Tibial artery (tissue), 4 donors: ENCODE data around the gene GALNS.

Experiments
- DNase-seq, 2 donors: peaks; one replicate each; pipeline ENCODE4 v3.0.0-alpha.2; 2019
- H3K27ac ChIP-seq, 2 donors: fragments of 200-600 bp; sonication (generic) in 1 of 2; 1 replicate in 1 of 2; 2 replicates in 1 of 2; pipeline ENCODE4 v1.5.1; 2018 to 2019; ENCODE audit warnings: mild to moderate bottlenecking in 1 of 2
- H3K27me3 ChIP-seq, 2 donors: fragments of 200-600 bp; sonication (generic) in 1 of 2; one replicate each; pipeline versions ENCODE4 v1.5.1 to v1.6.0; 2016 to 2019
- H3K36me3 ChIP-seq, 3 donors: fragments of 200-600 bp; sonication (generic) in 2 of 3; one replicate each; pipeline ENCODE4 v1.5.1; 2016 to 2019; ENCODE audit warnings: mild to moderate bottlenecking in 2 of 3
- H3K4me1 ChIP-seq, 4 donors: fragments of 200-600 bp; sonication (generic) in 2 of 4; 1 replicate in 3 of 4; 2 replicates in 1 of 4; pipeline ENCODE4 v1.5.1; 2016 to 2019
- H3K4me3 ChIP-seq, 2 donors: fragments of 200-600 bp; sonication (generic) in 1 of 2; 1 replicate in 1 of 2; 2 replicates in 1 of 2; pipeline ENCODE4 v1.5.1; 2018 to 2019; ENCODE audit warnings: mild to moderate bottlenecking in 2 of 2
- H3K9me3 ChIP-seq, 3 donors: fragments of 200-600 bp; sonication (generic) in 1 of 3; one replicate each; pipeline ENCODE4 v1.5.1; 2016 to 2019
- intact Hi-C: fragments of 100-400 bp; cut with DNase I; formaldehyde crosslinking; loops from one replicate; pipeline ENCODE4 v1.15.0; 2023; ENCODE audit warnings: low total_unique reads
- TF ChIP-seq, protein P1 (sequence below), 2 experiments: fragments of 200-600 bp in 1 of 2; fragments of 450-650 bp in 1 of 2; IDR thresholded peaks; one replicate each; pipeline ENCODE4 v1.5.1; 2017 to 2019; ENCODE audit warnings: antibody characterized with exemption in 2 of 2, mild to moderate bottlenecking in 1 of 2, moderate library complexity in 1 of 2

GALNS gene

DNA sequence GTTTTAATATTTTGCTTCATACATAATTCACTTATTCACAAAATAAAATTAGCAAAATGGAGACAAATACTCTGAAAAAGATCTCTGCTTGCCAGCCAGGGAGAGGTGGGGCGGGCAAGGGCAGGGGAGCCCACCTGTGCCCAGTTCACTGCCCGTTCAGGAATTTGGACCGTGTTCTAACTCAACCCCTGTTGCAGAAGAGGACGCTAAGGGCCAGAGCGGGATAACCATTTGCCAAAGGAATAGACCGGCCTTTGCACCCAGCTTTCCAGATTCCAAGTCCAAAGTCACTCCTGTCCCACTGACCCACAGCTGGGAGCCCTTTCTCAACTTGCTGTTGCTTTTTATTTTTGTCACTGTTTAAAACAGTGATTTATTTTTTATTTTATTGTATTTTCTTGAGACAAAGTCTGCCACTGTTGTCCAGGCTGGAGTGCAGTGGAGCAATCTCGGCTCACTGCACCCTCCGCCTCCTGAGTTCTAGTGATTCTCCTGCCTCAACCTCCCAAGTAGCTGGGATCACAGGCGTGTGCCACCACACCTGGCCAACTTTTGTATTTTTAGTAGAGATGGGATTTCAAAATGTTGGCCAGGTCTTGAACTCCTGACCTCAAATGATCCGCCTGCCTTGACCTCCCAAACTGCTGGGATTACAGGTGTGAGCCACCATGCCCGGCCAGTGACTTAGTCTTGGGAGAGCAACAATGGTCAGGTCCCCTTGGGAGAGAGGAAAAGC lies 69.0 kb downstream of the GALNS start:
- H3K4me1 ChIP-seq, result peaks cover 0 to 27% (median 14%) of the 10 kb centered on the region in 4 donors
- no peak overlapping the region for H3K27ac ChIP-seq
- TF ChIP-seq, protein P1, sequence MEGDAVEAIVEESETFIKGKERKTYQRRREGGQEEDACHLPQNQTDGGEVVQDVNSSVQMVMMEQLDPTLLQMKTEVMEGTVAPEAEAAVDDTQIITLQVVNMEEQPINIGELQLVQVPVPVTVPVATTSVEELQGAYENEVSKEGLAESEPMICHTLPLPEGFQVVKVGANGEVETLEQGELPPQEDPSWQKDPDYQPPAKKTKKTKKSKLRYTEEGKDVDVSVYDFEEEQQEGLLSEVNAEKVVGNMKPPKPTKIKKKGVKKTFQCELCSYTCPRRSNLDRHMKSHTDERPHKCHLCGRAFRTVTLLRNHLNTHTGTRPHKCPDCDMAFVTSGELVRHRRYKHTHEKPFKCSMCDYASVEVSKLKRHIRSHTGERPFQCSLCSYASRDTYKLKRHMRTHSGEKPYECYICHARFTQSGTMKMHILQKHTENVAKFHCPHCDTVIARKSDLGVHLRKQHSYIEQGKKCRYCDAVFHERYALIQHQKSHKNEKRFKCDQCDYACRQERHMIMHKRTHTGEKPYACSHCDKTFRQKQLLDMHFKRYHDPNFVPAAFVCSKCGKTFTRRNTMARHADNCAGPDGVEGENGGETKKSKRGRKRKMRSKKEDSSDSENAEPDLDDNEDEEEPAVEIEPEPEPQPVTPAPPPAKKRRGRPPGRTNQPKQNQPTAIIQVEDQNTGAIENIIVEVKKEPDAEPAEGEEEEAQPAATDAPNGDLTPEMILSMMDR (IDR thresholded peaks at IDR 0.05), result no peak
- no peak overlapping the region for H3K4me3 ChIP-seq
- peaks cover 0 to 25% of the 10 kb centered on the region in 2 donors for H3K27me3 ChIP-seq
- intact Hi-C loops, result loop anchor here (10.0 kb wide), 1 partner anchor 343 kb away; no protein-coding TSS in a partner anchor
- H3K9me3 ChIP-seq, result no peaks in the 10 kb centered on the region
- DNase-seq, result no peak
- no peaks in the 10 kb centered on the region for H3K36me3 ChIP-seq

DNA sequence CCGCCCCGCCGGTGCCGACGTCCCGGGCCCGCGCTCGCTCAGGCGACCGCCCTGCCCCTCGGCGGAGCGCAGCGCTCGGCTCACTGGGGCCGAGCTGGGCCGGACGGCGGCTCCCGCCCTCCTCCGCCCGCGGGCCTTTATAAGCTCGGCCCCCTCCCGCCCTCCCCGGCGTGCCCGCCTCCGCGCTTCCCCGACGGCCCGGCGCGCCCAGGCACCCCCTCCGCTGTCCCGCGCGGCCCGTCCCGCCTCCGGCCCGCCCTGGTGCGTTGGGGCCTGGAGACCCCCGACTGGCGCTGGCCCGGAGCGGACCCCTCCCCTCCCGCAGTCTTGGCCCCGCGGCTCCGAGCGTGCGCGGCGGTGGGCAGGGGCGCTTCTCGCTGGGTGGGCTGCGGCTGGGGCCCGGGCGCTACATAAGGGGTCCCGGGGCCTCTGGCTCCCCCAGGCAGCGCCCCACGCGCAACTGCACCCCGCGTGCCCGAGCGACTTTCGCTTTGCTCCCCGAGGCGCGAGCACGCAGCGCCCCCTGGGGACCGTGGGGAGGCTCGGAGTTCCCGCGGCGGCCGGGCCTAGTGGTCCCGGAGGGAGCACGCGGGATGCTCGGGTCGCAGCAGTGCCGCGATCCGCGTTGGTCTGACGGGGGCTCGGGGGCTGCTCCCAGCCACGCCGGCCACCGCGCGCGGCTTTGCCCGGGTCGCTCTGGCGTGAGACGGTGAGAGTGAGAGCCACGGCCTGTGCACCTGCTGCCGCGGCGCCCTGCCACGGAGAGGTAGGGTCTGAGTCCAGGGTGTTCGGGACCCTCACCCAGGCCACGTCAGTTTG lies 71.4 kb downstream of the GALNS start, which contains the start of gene PIEZO1:
TSS of gene PIEZO1 (minus strand) at position 115 of the 819 bp plus-strand sequence. CDS start 256 bp downstream, outside the sequence.
- peak; percentile 57 to 84 for DNase-seq
- Histone ChIP-seq H3K4me1 (peaks cover 0 to 45% (median 33%) of the 10 kb centered on the region in 4 donors), H3K4me3 (peak within 1 kb of the TSS; percentile 76 to 96), H3K27ac (peak within 1 kb of the TSS; percentile 87 to 90), H3K27me3 (peaks cover 0 to 4% of the 10 kb centered on the region in 2 donors), H3K9me3 (no peaks in the 10 kb centered on the region), H3K36me3 (no peaks in the 10 kb centered on the region)
- TF ChIP-seq, protein P1 (IDR thresholded peaks at IDR 0.05), result peak; percentile 89 to 94
- intact Hi-C loops, result loop anchor here (2.0 to 10.0 kb wide), 2 partner anchors 49 to 341 kb away; no protein-coding TSS in a partner anchor

DNA sequence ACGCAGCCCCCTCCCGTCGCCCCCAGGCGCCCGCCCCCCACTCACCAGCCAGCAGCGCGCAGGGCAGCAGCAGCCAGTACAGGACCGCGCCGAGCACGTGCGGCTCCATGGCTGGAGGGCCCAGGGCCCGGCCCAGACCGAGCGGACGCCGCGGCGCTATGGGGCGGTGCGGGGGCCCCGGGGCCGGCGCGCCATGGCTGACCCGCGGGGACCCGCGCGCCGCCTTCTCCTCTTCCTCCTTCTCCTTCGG lies 72.0 kb downstream of the GALNS start:
- intact Hi-C loops, result loop anchor here (2.0 to 10.0 kb wide), 2 partner anchors 48 to 340 kb away; no protein-coding TSS in a partner anchor
- no peaks in the 10 kb centered on the region for H3K9me3 ChIP-seq
- H3K27me3 ChIP-seq, result no peaks in the 10 kb centered on the region
- TF ChIP-seq, protein P1 (IDR thresholded peaks at IDR 0.05), result no peak
- no peak for DNase-seq
- no peaks in the 10 kb centered on the region for H3K36me3 ChIP-seq
- peak overlapping the region; percentile 76 to 96 for H3K4me3 ChIP-seq
- H3K27ac ChIP-seq, result peak overlapping the region; percentile 87 to 90
- H3K4me1 ChIP-seq, result peaks cover 3 to 50% (median 39%) of the 10 kb centered on the region in 4 donors

DNA sequence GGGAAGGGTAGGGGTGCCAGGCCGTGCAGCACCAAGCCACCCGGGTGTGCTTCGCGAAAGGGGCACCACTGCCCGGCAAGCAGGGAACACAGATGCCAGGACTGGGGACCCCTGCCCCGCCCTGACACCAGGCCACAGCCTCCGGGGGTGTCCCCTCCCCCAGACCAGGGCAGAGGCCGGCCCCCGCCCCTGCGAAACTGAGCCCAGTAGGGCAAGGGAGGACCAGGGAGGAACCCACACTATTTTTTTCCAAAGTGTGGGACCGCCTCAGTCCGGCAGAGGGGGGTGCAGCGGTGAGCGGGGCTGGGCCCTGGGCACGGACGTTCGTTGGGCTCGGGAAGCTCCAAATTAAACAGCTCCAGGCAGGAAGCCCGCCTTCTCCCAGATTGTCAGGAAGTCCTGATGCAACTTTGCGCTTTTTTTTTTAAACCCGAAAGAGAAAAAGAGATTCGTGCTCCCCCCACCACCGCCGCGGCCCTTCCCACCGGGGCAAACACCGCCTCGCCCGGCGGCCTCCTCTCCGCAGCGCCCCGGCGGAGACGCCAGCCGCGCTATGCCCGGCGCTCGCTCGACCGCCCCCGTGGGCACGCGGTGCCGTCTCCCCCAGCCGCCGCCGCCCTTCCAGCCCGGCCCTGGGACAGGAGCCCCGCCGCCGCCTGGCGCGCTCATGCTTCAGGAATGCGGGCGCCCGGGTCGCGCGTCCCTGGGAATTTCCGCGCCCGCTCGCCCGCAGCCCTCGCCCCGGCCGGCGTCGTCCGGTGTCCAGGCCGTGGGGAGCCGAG lies 72.5 kb downstream of the GALNS start:
- Histone ChIP-seq H3K27me3 (no peaks in the 10 kb centered on the region), H3K4me1 (peaks cover 5 to 55% (median 44%) of the 10 kb centered on the region in 4 donors), H3K36me3 (no peaks in the 10 kb centered on the region), H3K27ac (peak overlapping the region; percentile 87 to 90), H3K9me3 (no peaks in the 10 kb centered on the region), H3K4me3 (peak overlapping the region; percentile 76 to 96)
- DNase-seq, result peak; percentile 82 to 92
- TF ChIP-seq, protein P1 (IDR thresholded peaks at IDR 0.05), result peak; percentile 51 to 58
- intact Hi-C loops, result loop anchor here (2.0 to 10.0 kb wide), 2 partner anchors 47 to 339 kb away; no protein-coding TSS in a partner anchor
